IPS-NIHi11 (cell line): ENCODE measurements around the gene HOXA6.

Experiments
- DNase-seq: peaks from one replicate; pipeline ENCODE4 v3.0.0; 2012; ENCODE audit warnings: mixed read lengths, low spot score

Gene HOXA6

GRCh38 chr7:27095897-27096767 lies 51.4 kb downstream of the HOXA6 start, which contains the start of gene HOXA1:
TSS of gene HOXA1 (minus strand) at chr7:27096000. CDS start at chr7:27095912, 88 bp downstream.
- peak; percentile 87 for DNase-seq
